ENCODE results near the gene REEP3. TPM values are rescaled to one million over a fixed set of nuclear protein-coding genes. Genes with fewer than 3 reads are reported as not detected.

REEP3 gene
- total RNA-seq, 2 donors from 2014 or later: 20.8 to 22.1 TPM

- no peaks in the 10 kb centered on the region for H3K9me3 ChIP-seq
- intact Hi-C loops (cut with DNase I): no loop called here
- DNase-seq: no peak
- no peak overlapping the region for H3K27ac ChIP-seq
- H3K36me3 ChIP-seq (replicated peaks in 1 of 2; ENCODE audit: insufficient read depth in 1 of 2, low read depth in 2 of 2): no peaks in the 10 kb centered on the region
- no peaks in the 10 kb centered on the region for H3K27me3 ChIP-seq
- peaks cover 5% of the 10 kb centered on the region for H3K4me1 ChIP-seq
- H3K4me3 ChIP-seq: no peak overlapping the region
- ATAC-seq: no peak
- WGBS, 2 donors: 49 to 54% methylated on average over 1 of the region's 1 CpG
- TF ChIP-seq POLR2A (IDR thresholded peaks at IDR 0.05): no peak
- TF ChIP-seq, protein P1, sequence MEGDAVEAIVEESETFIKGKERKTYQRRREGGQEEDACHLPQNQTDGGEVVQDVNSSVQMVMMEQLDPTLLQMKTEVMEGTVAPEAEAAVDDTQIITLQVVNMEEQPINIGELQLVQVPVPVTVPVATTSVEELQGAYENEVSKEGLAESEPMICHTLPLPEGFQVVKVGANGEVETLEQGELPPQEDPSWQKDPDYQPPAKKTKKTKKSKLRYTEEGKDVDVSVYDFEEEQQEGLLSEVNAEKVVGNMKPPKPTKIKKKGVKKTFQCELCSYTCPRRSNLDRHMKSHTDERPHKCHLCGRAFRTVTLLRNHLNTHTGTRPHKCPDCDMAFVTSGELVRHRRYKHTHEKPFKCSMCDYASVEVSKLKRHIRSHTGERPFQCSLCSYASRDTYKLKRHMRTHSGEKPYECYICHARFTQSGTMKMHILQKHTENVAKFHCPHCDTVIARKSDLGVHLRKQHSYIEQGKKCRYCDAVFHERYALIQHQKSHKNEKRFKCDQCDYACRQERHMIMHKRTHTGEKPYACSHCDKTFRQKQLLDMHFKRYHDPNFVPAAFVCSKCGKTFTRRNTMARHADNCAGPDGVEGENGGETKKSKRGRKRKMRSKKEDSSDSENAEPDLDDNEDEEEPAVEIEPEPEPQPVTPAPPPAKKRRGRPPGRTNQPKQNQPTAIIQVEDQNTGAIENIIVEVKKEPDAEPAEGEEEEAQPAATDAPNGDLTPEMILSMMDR (IDR thresholded peaks at IDR 0.05): no peak
Observed at GRCh38 chr10:63539994-63540393, 18.8 kb downstream of the REEP3 start.

GRCh38 chr10:63542835-63543575 lies 21.8 kb downstream of the REEP3 start:
- Histone ChIP-seq H3K36me3 (replicated peaks in 1 of 2; ENCODE audit: insufficient read depth in 1 of 2, low read depth in 2 of 2) (no peaks in the 10 kb centered on the region), H3K4me1 (peaks cover 5% of the 10 kb centered on the region), H3K9me3 (no peaks in the 10 kb centered on the region), H3K27ac (no peak overlapping the region), H3K4me3 (no peak overlapping the region), H3K27me3 (no peaks in the 10 kb centered on the region)
- no peak for ATAC-seq
- 66 to 79% methylated on average over 5 of the region's 5 CpGs for WGBS, 2 donors
- intact Hi-C loops (cut with DNase I): no loop called here
- no peak for DNase-seq
- TF ChIP-seq POLR2A (IDR thresholded peaks at IDR 0.05): no peak
- TF ChIP-seq, protein P1 (IDR thresholded peaks at IDR 0.05): no peak

- TF ChIP-seq, protein P1 (IDR thresholded peaks at IDR 0.05): no peak
- no peak for TF ChIP-seq POLR2A (IDR thresholded peaks at IDR 0.05)
- DNase-seq: no peak
- no peak overlapping the region for H3K27ac ChIP-seq
- H3K27me3 ChIP-seq: no peaks in the 10 kb centered on the region
- 89 to 92% methylated on average over 7 of the region's 7 CpGs for WGBS, 2 donors
- H3K4me3 ChIP-seq: no peak overlapping the region
- H3K9me3 ChIP-seq: no peaks in the 10 kb centered on the region
- ATAC-seq: no peak
- no peaks in the 10 kb centered on the region for H3K36me3 ChIP-seq (replicated peaks in 1 of 2; ENCODE audit: insufficient read depth in 1 of 2, low read depth in 2 of 2)
- H3K4me1 ChIP-seq: peaks cover 5% of the 10 kb centered on the region
- intact Hi-C loops (cut with DNase I): no loop called here
Observed at GRCh38 chr10:63543576-63543962, 22.4 kb downstream of the REEP3 start.

DNA sequence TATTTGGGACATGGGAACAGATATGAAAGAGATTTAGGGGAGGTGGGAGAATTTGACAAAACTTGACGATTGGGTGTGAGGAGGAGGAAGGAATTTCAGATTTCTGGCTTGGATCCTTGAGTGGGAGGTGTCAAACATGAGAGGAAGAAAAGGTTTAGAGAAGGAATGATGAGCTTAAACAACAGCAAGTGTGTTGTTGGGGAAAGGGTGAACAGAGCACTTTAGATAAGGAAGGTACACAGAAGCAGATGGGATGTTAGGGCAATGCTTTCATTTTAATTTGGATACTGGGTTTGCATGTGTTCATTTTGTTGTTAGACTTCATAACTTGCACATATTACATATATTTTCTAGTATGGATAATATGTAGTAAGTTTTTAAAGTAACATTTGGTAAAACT lies 23.2 kb downstream of the REEP3 start:
- no peak for DNase-seq

More for the DNA sequence above, 23.2 kb downstream of the REEP3 start:
- H3K4me3 ChIP-seq: no peak overlapping the region
- H3K27me3 ChIP-seq: no peaks in the 10 kb centered on the region
- H3K4me1 ChIP-seq: peaks cover 5% of the 10 kb centered on the region
- H3K27ac ChIP-seq: no peak overlapping the region
- intact Hi-C loops (cut with DNase I): no loop called here
- H3K9me3 ChIP-seq: no peaks in the 10 kb centered on the region
- no peaks in the 10 kb centered on the region for H3K36me3 ChIP-seq (replicated peaks in 1 of 2; ENCODE audit: insufficient read depth in 1 of 2, low read depth in 2 of 2)
- no peak for ATAC-seq
- WGBS, 2 donors: 51 to 53% methylated on average over 1 of the region's 1 CpG
- no peak for TF ChIP-seq POLR2A (IDR thresholded peaks at IDR 0.05)
- TF ChIP-seq, protein P1 (IDR thresholded peaks at IDR 0.05): no peak

Data from body of pancreas (tissue), 4 donors.